Sigmoid colon (tissue), 4 donors: Measurements from ENCODE around the gene UBE2E1.

Experiments
- CTCF ChIP-seq, 4 experiments: fragments of 450-650 bp in 3 of 4; fragments of 200-600 bp in 1 of 4; IDR thresholded peaks; one replicate each; pipeline ENCODE4 v1.5.1; 2016 to 2019; ENCODE audit warnings: antibody characterized with exemption in 4 of 4, mild to moderate bottlenecking in 3 of 4, moderate library complexity in 2 of 4
- EP300 ChIP-seq, 4 donors: sonication (generic); formaldehyde crosslinking; IDR thresholded peaks; one replicate each; pipeline ENCODE4 v1.6.1; 2017; ENCODE audit warnings: antibody characterized with exemption in 4 of 4
- POLR2A ChIP-seq, 2 donors: fragments of 450-650 bp; IDR thresholded peaks; one replicate each; pipeline ENCODE4 v1.6.1; 2016; ENCODE audit warnings: antibody characterized with exemption in 2 of 2, mild to moderate bottlenecking in 2 of 2, moderate library complexity in 2 of 2
- POLR2AphosphoS5 ChIP-seq, 4 donors: sonication (generic); formaldehyde crosslinking; IDR thresholded peaks; one replicate each; pipeline ENCODE4 v1.6.1; 2017; ENCODE audit warnings: antibody characterized with exemption in 4 of 4

DNA sequence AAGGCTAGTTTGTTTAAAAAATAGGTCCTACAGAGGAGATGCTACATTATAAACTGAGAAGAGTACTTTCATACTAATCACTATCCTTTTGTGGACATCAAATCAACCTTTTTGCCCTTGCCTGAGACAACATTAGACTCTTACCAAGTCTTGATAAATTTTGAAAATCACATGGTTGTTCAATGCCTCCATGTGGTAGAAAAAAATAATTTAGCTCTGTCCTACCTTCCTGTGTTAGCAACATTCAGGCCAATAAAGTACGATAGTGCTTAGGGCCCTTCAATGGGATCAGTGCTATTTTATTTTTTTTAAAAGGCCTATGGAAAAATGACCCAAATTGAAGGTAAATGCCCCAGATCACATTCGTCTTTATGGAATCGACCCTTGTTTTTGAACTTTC, 5.0 kb upstream of the UBE2E1 start:
- TF ChIP-seq CTCF (IDR thresholded peaks at IDR 0.05) (no peak), POLR2AphosphoS5 (IDR thresholded peaks at IDR 0.05) (no peak), EP300 (IDR thresholded peaks at IDR 0.05) (no peak), POLR2A (IDR thresholded peaks at IDR 0.05) (no peak)
